Mesodermal cell (in vitro differentiated cells): Measurements from ENCODE around the gene CSTPP1.
A peak's percentile ranks its signal among the peaks of the same experiment; 100 is the strongest.
"Not testable (repeated sequence)": the region's sequence is repeated elsewhere in the genome, so short reads cannot be mapped to it uniquely, and the experiment has no call there.

Source experiments
- H3K27ac ChIP-seq: 2 replicates; pipeline ENCODE4 v1.7.0; 2013; ENCODE audit warnings: mild to moderate bottlenecking, low read depth, low read length, moderate library complexity; ENCODE audit not compliant: severe bottlenecking
- H3K36me3 ChIP-seq: 2 replicates; pipeline ENCODE4 v1.7.1; 2013; ENCODE audit warnings: mild to moderate bottlenecking, low read length, moderate library complexity; ENCODE audit not compliant: control insufficient read depth, insufficient read depth
- H3K4me1 ChIP-seq: one replicate; pipeline ENCODE4 v1.7.1; 2013; ENCODE audit warnings: mild to moderate bottlenecking, low read length; ENCODE audit not compliant: insufficient read depth, control insufficient read depth, poor library complexity, severe bottlenecking
- H3K4me3 ChIP-seq: 2 replicates; pipeline ENCODE4 v1.7.0; 2013; ENCODE audit warnings: low read length, control low read depth, mild to moderate bottlenecking; ENCODE audit not compliant: insufficient read depth, poor library complexity, severe bottlenecking; ENCODE audit errors: extremely low read depth
- H3K9me3 ChIP-seq: 2 replicates; pipeline ENCODE4 v1.7.1; 2013; ENCODE audit warnings: mild to moderate bottlenecking, low read length, moderate library complexity; ENCODE audit not compliant: control insufficient read depth
- WGBS, 2 experiments: methylation state at CpG; one replicate each; pipeline ENCODE4 v1.1.5; 2013; ENCODE audit warnings: missing lambda C conversion rate in 2 of 2; ENCODE audit not compliant: insufficient coverage in 2 of 2; 5-methylcytosine and 5-hydroxymethylcytosine counted together

CSTPP1 gene

DNA sequence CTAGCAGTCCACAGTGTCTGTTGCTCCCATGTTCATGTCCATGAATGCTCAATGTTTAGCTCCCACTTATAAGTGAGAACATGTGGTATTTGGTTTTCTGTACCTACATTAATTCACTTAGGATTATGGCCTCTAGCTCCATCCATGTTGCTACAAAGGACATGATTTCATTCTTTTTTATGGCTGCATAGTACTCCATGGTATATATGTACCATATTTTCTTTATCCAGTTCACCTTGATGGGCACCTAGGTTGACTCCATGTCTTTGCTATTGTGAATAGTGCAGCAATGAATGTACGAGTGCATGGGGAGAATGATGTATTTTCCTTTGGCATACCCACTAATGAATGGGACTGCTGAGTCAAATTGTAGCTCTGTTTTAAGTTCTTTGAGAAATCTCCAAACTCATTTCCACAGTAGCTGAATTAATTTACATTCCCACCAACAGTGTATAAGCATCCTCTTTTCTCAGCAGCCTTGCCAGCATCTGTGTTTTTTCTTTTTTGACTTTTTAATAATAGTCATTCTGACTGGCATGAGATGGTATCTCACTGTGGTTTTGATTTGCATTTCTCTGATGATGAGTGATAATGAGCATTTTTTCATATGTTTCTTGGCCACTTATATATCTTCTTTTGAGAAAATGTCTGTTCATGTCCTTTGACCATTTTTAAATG, 53.4 kb downstream of the CSTPP1 start:
- not testable (repeated sequence) for H3K27ac ChIP-seq, H3K4me1 ChIP-seq, H3K4me3 ChIP-seq, H3K9me3 ChIP-seq
- peaks cover 35% of the 10 kb centered on the region for H3K36me3 ChIP-seq
- WGBS, 2 experiments: no CpG with 5 or more reads among the region's 1 CpG

DNA sequence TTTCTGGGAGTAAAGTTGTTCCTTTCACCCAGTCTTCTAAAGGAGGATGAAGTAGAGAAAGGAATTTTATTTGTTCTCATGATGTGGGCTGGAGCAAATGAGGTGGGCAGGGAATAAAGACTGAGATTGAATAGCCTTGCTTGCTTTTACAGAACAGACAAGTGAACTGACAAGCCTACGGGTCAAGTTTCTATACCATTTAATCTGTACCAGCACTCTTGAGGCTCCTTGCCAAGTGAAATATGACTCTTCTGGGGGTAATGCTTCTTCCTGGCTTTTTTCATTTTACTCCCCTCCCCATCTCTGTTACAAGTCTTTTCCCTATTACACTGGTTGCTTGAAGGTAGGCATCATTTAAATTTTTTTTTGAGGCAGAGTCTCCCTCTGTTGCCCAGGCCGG, 54.8 kb downstream of the CSTPP1 start:
- no peaks in the 10 kb centered on the region for H3K4me1 ChIP-seq
- 94% methylated on average over 2 of the region's 2 CpGs; no CpG with 5 or more reads in 1 of the 2 experiments for WGBS, 2 experiments
- H3K36me3 ChIP-seq: peaks cover 35% of the 10 kb centered on the region
- no peak overlapping the region for H3K4me3 ChIP-seq
- no peak overlapping the region for H3K27ac ChIP-seq
- no peaks in the 10 kb centered on the region for H3K9me3 ChIP-seq

- H3K4me1 ChIP-seq, H3K9me3 ChIP-seq, H3K4me3 ChIP-seq, H3K27ac ChIP-seq: not testable (repeated sequence)
- 80 to 100% methylated on average over 1 of the region's 2 CpGs for WGBS, 2 experiments
- H3K36me3 ChIP-seq: peaks cover 29% of the 10 kb centered on the region
Observed at GRCh38 chr11:46992386-46992785, 55.8 kb downstream of the CSTPP1 start.

- not testable (repeated sequence) for H3K27ac ChIP-seq, H3K4me1 ChIP-seq, H3K9me3 ChIP-seq, H3K36me3 ChIP-seq, H3K4me3 ChIP-seq
- 91 to 96% methylated on average over 7 to 13 of the region's 14 CpGs for WGBS, 2 experiments
Observed at GRCh38 chr11:46997796-46998195, 61.2 kb downstream of the CSTPP1 start.

DNA sequence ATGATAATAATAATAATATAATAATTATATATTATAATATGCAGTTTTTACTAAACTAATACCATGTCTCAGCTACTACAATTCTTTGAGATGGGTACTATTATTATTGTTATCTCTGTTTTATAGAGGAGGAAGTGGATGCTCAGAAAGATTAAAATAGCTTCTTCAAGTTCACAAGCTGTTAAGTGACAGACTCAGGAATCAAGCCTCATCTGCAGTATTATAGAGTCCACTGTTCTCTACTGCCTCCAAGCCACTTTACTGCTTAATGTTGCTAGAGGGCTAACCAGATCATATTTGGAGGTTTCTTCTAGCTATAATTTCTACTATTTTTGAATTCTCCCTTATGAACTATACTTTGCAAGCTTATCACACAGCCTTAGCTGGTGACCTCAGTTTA, 62.7 kb downstream of the CSTPP1 start:
- Histone ChIP-seq H3K9me3 (no peaks in the 10 kb centered on the region), H3K4me1 (peaks cover 12% of the 10 kb centered on the region), H3K27ac (no peak overlapping the region), H3K4me3 (no peak overlapping the region), H3K36me3 (peaks cover 3% of the 10 kb centered on the region)

- H3K4me3 ChIP-seq: no peak overlapping the region
- H3K27ac ChIP-seq: no peak overlapping the region
- peaks cover 20% of the 10 kb centered on the region for H3K4me1 ChIP-seq
- peaks cover 3% of the 10 kb centered on the region for H3K36me3 ChIP-seq
- 89 to 92% methylated on average over 1 of the region's 2 CpGs for WGBS, 2 experiments
- H3K9me3 ChIP-seq: no peaks in the 10 kb centered on the region
Observed at GRCh38 chr11:47000033-47000432, 63.5 kb downstream of the CSTPP1 start.

DNA sequence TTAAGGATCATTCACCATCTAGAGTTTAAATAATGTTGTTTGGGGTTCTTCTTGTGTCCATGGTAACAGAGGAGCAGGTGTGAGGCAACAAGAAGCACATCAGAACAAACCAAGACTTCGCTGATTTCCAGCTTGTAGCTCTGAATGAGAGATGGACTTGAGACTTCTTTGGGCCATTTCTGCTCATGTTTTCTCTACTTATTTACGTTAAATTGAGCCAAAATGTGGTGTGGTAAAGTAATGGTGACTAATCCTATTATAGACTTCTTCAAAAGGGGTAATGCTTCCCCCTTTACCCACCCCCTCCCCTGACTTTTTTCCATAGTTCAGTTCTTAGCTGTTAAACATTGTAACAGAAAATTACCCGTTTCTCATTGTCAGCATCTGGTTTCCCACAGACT, 65.2 kb downstream of the CSTPP1 start:
- Histone ChIP-seq H3K27ac (peak overlapping the region; percentile 68), H3K9me3 (no peaks in the 10 kb centered on the region), H3K4me3 (no peak overlapping the region), H3K36me3 (peaks cover 3% of the 10 kb centered on the region), H3K4me1 (peaks cover 22% of the 10 kb centered on the region)
- WGBS, 2 experiments: 90 to 100% methylated on average over 1 to 2 of the region's 3 CpGs

GRCh38 chr11:47002390-47002789, 65.8 kb downstream of the CSTPP1 start:
- no CpG with 5 or more reads among the region's 1 CpG for WGBS, 2 experiments
- no peak overlapping the region for H3K4me3 ChIP-seq
- peaks cover 22% of the 10 kb centered on the region for H3K4me1 ChIP-seq
- no peaks in the 10 kb centered on the region for H3K9me3 ChIP-seq
- H3K36me3 ChIP-seq: peaks cover 3% of the 10 kb centered on the region
- peak overlapping the region; percentile 68 for H3K27ac ChIP-seq

GRCh38 chr11:47003180-47003877, 66.8 kb downstream of the CSTPP1 start:
- no peak overlapping the region for H3K4me3 ChIP-seq
- H3K36me3 ChIP-seq: peaks cover under 1% of the 10 kb centered on the region
- H3K9me3 ChIP-seq: no peaks in the 10 kb centered on the region
- WGBS, 2 experiments: 84 to 100% methylated on average over 2 of the region's 3 CpGs
- peaks cover 22% of the 10 kb centered on the region for H3K4me1 ChIP-seq
- no peak overlapping the region for H3K27ac ChIP-seq

DNA sequence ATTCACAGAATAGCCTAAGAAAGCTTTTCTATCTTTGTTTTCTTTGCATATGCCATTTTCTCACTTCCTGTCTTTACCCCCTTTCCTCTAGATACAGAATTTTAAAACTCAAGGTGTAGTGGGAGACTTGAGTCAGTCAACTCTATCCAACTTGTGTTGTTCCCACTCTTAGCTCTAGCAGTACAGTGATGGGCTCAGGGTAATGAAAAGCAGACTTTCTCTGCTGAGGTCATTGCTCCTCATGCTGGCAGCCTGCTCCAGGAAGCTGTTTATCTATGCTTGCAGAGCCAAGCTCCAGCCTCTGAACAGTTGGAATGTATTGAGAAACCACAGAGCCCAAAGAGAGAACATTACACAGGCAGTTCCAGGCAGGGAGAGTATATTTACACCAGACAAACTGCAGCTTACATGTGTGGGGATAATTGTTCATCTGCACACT, 68.1 kb downstream of the CSTPP1 start:
- Histone ChIP-seq H3K27ac (peak overlapping the region; percentile 86), H3K9me3 (no peaks in the 10 kb centered on the region), H3K4me3 (no peak overlapping the region), H3K4me1 (peaks cover 22% of the 10 kb centered on the region), H3K36me3 (no peaks in the 10 kb centered on the region)

GRCh38 chr11:47005441-47005840, 68.9 kb downstream of the CSTPP1 start:
- H3K27ac ChIP-seq: peak overlapping the region; percentile 86
- H3K4me3 ChIP-seq: no peak overlapping the region
- H3K36me3 ChIP-seq: no peaks in the 10 kb centered on the region
- H3K9me3 ChIP-seq: no peaks in the 10 kb centered on the region
- peaks cover 22% of the 10 kb centered on the region for H3K4me1 ChIP-seq
